Kasumi-1 (cell line): Measurements from ENCODE around the gene TATDN3.
A peak's percentile ranks its signal among the peaks of the same experiment; 100 is the strongest.
"Not testable (repeated sequence)": the region's sequence is repeated elsewhere in the genome, so short reads cannot be mapped to it uniquely, and the experiment has no call there.

Source experiments
- DNase-seq, 2 experiments: peaks; one replicate each; lab custom pipeline; 2025; lab: John Stamatoyannopoulos, UW

TATDN3 gene

DNA sequence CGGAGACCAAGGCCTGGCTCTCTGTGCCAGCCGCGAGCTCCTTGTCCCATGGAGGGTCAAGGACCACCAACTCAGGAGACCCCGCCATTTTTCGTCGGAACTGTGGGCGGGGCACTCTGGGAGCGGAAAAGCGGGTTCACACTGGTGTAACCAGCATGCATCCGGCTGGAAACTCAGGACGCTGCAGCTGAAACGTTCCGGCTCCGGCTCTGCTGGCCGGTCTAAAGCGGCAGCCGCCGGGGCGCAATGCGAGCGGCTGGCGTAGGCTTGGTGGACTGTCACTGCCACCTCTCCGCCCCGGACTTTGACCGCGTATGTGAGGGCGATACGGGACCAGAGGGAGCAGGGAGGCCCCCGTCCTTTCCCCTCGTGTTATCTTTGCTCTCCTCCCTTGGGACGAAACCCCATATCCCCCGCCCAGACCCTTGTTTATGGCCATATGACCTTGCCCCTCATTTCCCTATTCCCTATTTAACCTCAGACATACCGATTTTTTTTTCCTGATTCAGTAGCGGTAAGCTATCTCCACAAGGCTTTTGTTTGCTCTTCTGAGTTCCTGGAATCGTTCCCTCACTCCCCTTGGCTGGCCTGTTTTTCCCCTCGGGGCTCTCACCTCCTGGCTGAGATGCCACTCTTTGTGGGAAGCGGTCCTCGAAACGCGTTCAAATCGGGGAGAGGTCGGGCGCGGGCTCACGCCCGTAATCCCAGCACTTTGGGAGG lies at the start of gene TATDN3, which contains the start of gene NSL1:
Gene TATDN3 (plus strand): TSS at position 219 of the 720 bp plus-strand sequence. CDS start 28 bp downstream, at position 247.
Gene NSL1 (minus strand): TSS at position 102 of the 720 bp plus-strand sequence. CDS start 14 bp downstream, at position 88.
- peak; percentile 83 to 87 for DNase-seq

GRCh38 chr1:212743901-212744475 lies 47.7 kb upstream of the TATDN3 start:
- DNase-seq: no peak

DNA sequence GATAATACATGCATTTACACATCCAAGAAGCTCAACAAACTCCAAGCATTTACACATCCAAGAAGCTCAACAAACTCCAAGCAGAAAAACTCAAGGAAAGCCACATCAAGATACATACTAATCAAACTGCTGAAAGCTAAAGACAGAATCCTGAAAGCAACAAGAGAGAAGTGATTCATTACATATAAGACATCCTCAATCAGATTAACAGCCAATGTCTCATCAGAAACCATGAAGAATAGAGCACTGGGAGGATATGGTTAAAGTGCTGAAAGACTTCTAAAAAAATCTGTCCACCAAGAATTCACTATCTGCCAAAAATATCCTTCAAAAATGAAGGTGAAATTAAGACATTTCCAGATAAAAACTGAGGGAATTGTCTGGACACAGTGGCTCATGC lies 46.4 kb upstream of the TATDN3 start:
- DNase-seq: no peak

GRCh38 chr1:212746546-212746945 lies 45.1 kb upstream of the TATDN3 start:
- DNase-seq: no peak

DNA sequence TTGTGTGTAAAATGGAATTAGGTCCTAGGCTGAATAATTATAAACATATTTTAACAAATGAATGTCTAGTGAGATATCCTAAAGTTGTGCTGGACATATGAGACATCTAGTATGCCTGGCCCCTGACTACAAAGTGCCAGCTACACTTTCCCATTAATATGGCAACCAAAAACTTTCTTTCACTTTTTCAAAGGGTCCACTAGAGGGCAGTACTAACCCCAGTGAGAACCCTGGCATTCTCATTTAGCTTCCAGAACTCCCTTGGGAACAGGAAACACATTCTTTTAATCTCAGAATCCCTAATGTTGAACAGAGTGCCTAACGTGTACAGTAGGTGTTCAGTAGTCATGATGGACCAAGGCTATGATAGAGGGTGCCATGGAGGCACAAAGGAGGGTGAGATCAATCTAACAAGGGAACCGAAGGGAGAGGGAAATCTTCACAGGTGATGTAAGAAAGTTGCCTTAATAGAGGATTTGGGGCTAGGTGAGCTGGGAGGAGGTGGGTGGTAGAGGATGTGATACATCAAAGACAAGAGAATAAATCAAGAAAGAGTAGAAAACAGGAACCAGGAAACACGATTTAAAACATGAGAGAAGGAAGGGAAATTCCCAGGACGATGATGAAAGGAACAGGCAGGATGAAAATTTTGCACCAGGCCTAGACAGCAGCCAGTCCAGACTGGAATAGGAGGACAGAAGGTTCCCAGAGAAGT lies 41.7 kb upstream of the TATDN3 start:
- DNase-seq: peak; percentile 54 to 69

DNA sequence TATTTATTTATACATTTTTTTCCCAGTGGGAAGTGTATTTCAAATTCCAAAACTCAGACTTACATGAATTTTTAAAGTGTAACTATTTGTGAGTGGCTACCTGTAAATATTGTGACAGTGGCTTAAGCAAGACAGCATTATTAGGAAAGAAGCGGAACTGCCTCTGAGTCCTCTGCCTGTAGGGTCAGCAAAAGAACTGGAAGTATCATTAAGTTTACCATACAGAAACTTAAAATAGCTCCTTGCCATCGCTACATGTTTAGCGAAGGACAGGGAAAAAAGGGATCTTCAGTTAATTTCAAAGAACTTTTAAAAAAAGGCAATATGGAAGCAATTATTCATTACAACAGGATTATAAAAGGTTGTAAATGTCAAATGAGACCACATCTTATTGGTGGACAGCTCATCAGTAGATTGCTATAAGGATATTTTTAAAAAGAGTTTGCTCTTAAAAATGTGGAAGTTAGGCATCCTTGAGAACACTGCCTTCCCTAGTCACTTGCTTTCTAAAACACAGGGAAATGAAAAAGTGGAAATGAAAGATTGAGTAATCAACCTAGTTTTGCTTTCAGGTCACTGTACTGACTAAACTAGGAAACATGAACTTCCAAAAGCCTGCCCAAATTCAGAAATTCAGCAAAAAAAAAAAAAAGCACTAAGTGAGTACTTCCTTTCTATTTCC lies 39.3 kb upstream of the TATDN3 start:
- DNase-seq: peak; percentile 9 to 13

GRCh38 chr1:212752934-212753497 lies 38.7 kb upstream of the TATDN3 start:
- no peak for DNase-seq

GRCh38 chr1:212753749-212754148 lies 37.9 kb upstream of the TATDN3 start:
- DNase-seq: no peak

- peak; percentile 20 to 26 for DNase-seq
These were observed 37.5 kb upstream of the TATDN3 start for GRCh38 chr1:212754193-212754592.

- DNase-seq: no peak
These were observed 37.0 kb upstream of the TATDN3 start for GRCh38 chr1:212754680-212755079.

GRCh38 chr1:212759683-212760082 lies 32.0 kb upstream of the TATDN3 start:
- DNase-seq: no peak

GRCh38 chr1:212760126-212760823 lies 31.4 kb upstream of the TATDN3 start:
- peak; percentile 6 to 44 for DNase-seq

DNA sequence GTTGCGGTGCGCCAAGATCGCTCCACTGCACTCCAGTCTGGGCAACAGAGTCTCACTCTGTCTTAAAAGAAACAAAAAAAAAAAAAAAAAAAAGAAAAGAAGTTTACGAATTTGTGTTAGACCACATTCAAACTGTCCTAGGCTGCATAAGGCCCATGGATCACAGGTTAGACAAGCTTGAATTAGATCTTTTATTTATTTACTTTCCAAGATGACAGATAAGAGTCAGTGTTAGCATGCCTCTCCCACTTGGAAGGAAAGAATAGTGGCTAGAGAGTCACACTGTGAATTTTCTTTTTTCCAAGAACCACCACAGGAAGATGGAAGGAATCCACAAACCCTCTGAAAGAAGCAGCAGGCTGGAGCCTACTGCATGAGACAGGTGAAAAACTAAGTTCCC lies 29.5 kb upstream of the TATDN3 start:
- DNase-seq: no peak

- DNase-seq: no peak
These were observed 28.9 kb upstream of the TATDN3 start for GRCh38 chr1:212762839-212763238.

- DNase-seq: not testable (repeated sequence)
These were observed 26.9 kb upstream of the TATDN3 start for GRCh38 chr1:212764718-212765281.

- DNase-seq: not testable (repeated sequence)
These were observed 24.9 kb upstream of the TATDN3 start for GRCh38 chr1:212766825-212767224.

DNA sequence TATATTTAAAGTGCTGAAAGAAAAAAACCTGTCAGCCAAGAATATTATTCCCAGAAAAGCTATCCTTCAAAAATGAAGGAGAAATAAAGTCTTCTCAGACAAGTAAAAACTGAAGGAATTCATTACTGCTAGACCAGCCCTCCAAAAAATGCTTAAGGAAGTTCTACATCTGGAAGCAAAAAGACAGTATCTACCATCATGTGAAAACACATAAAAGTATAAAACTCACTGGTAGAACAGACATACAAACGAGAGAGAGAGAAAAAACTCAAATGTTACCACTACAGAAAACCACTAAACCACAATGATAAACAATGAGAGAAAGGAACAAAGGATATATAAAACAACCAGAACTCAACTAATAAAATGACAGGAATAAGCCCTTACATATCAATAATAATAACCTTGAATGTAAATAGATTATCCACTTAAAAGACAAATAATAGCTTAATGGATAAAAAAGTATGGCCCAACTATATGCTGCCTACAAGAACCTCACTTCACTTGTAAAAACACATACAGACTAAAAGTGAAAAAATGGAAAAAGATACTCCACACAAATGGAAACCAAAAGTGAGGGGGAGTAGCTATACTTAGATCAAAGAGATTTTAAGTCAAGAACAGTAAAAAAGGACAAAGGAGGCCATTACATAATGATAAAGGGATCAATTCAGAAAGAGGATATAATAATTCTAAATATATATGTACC lies 22.1 kb upstream of the TATDN3 start:
- DNase-seq: no peak

DNA sequence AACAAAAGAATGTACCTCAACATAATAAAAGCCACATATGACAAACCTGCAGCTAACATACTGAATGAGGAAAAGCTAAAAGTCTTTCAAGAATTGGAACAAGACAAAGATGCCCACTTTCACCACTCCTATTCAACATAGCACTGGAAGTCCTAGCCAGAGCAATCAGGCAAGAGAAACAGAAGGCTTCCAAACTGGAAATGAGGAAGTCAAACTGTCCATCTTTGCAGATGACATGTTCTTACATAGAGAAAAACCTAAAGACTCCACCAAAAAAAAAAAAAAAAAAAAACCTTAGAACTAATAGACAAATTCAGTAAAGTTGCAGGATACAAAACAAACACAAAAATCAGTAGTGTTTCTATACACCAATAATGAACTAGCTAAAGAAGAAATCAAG lies 20.4 kb upstream of the TATDN3 start:
- DNase-seq: peak in 1 of 2 experiments; percentile 19

- no peak for DNase-seq
These were observed 18.7 kb upstream of the TATDN3 start for GRCh38 chr1:212773011-212773410.

- DNase-seq: peak; percentile 84 to 86
These were observed 17.1 kb upstream of the TATDN3 start for GRCh38 chr1:212774584-212774983.
